ENCODE data around the gene ARHGAP10.

The ARHGAP10 gene

GRCh38 chr4:147844781-147845180 lies 112.9 kb downstream of the ARHGAP10 start:
- H3K4me1 ChIP-seq (ENCODE audit: control insufficient read depth, low read length) = no peaks in the 10 kb centered on the region
- no peak for TF ChIP-seq EZH2phosphoT487 (IDR thresholded peaks at IDR 0.05; ENCODE audit: borderline replicate concordance, low read length)
- TF ChIP-seq CTCF (IDR thresholded peaks at IDR 0.05; ENCODE audit: low read depth, low read length, poor library complexity, severe bottlenecking) = no peak
- no peaks in the 10 kb centered on the region for H3F3A ChIP-seq (ENCODE audit: control insufficient read depth, insufficient read depth)
- no peak overlapping the region for H3K27ac ChIP-seq (ENCODE audit: low read depth, low read length)
- no peak overlapping the region for H3K4me2 ChIP-seq (ENCODE audit: low read length)
- H4K20me1 ChIP-seq (ENCODE audit: control insufficient read depth, insufficient read depth, low read depth, low read length) = no peaks in the 10 kb centered on the region
- H3K9me2 ChIP-seq (replicated peaks; ENCODE audit: control insufficient read depth, low read length) = no peaks in the 10 kb centered on the region
- H3K9me3 ChIP-seq (ENCODE audit: control insufficient read depth, insufficient read depth, low read length) = no peaks in the 10 kb centered on the region
- no peaks in the 10 kb centered on the region for H3K79me2 ChIP-seq (ENCODE audit: control insufficient read depth, low read length)
- H3K4me3 ChIP-seq (ENCODE audit: low read length) = no peak overlapping the region
- no peaks in the 10 kb centered on the region for H3K27me3 ChIP-seq (ENCODE audit: control insufficient read depth, low read length)
- H3K36me3 ChIP-seq (ENCODE audit: control insufficient read depth, low read length) = no peaks in the 10 kb centered on the region

- no peaks in the 10 kb centered on the region for H3K27me3 ChIP-seq (ENCODE audit: control insufficient read depth, low read length)
- no peaks in the 10 kb centered on the region for H3K4me1 ChIP-seq (ENCODE audit: control insufficient read depth, low read length)
- no peak overlapping the region for H3K27ac ChIP-seq (ENCODE audit: low read depth, low read length)
- H3F3A ChIP-seq (ENCODE audit: control insufficient read depth, insufficient read depth) = no peaks in the 10 kb centered on the region
- H3K79me2 ChIP-seq (ENCODE audit: control insufficient read depth, low read length) = no peaks in the 10 kb centered on the region
- no peak overlapping the region for H3K4me3 ChIP-seq (ENCODE audit: low read length)
- no peak overlapping the region for H3K4me2 ChIP-seq (ENCODE audit: low read length)
- H3K9me3 ChIP-seq (ENCODE audit: control insufficient read depth, insufficient read depth, low read length) = no peaks in the 10 kb centered on the region
- no peaks in the 10 kb centered on the region for H3K9me2 ChIP-seq (replicated peaks; ENCODE audit: control insufficient read depth, low read length)
- no peaks in the 10 kb centered on the region for H4K20me1 ChIP-seq (ENCODE audit: control insufficient read depth, insufficient read depth, low read depth, low read length)
- no peaks in the 10 kb centered on the region for H3K36me3 ChIP-seq (ENCODE audit: control insufficient read depth, low read length)
- TF ChIP-seq EZH2phosphoT487 (IDR thresholded peaks at IDR 0.05; ENCODE audit: borderline replicate concordance, low read length) = no peak
- TF ChIP-seq CTCF (IDR thresholded peaks at IDR 0.05; ENCODE audit: low read depth, low read length, poor library complexity, severe bottlenecking) = no peak
These were observed 114.6 kb downstream of the ARHGAP10 start for GRCh38 chr4:147846318-147847155.

- H3K4me1 ChIP-seq (ENCODE audit: control insufficient read depth, low read length) = no peaks in the 10 kb centered on the region
- no peak for TF ChIP-seq CTCF (IDR thresholded peaks at IDR 0.05; ENCODE audit: low read depth, low read length, poor library complexity, severe bottlenecking)
- no peak for TF ChIP-seq EZH2phosphoT487 (IDR thresholded peaks at IDR 0.05; ENCODE audit: borderline replicate concordance, low read length)
These were observed 116.1 kb downstream of the ARHGAP10 start for GRCh38 chr4:147847751-147848590.

More at GRCh38 chr4:147847751-147848590, 116.1 kb downstream of the ARHGAP10 start:
- H3K79me2 ChIP-seq (ENCODE audit: control insufficient read depth, low read length) = no peaks in the 10 kb centered on the region
- no peaks in the 10 kb centered on the region for H3K36me3 ChIP-seq (ENCODE audit: control insufficient read depth, low read length)
- H4K20me1 ChIP-seq (ENCODE audit: control insufficient read depth, insufficient read depth, low read depth, low read length) = no peaks in the 10 kb centered on the region
- no peak overlapping the region for H3K4me2 ChIP-seq (ENCODE audit: low read length)
- H3K9me2 ChIP-seq (replicated peaks; ENCODE audit: control insufficient read depth, low read length) = no peaks in the 10 kb centered on the region
- no peak overlapping the region for H3K4me3 ChIP-seq (ENCODE audit: low read length)
- no peak overlapping the region for H3K27ac ChIP-seq (ENCODE audit: low read depth, low read length)
- H3K9me3 ChIP-seq (ENCODE audit: control insufficient read depth, insufficient read depth, low read length) = no peaks in the 10 kb centered on the region
- no peaks in the 10 kb centered on the region for H3F3A ChIP-seq (ENCODE audit: control insufficient read depth, insufficient read depth)
- no peaks in the 10 kb centered on the region for H3K27me3 ChIP-seq (ENCODE audit: control insufficient read depth, low read length)
